Bone marrow (tissue), 2 donors: Measurements from ENCODE around the gene ENOSF1.
"Not testable (repeated sequence)": the region's sequence is repeated elsewhere in the genome, so short reads cannot be mapped to it uniquely, and the experiment has no call there.

Source experiments
- DNase-seq, 2 donors: peaks; one replicate each; lab custom pipeline; 2025; lab: John Stamatoyannopoulos, UW

Gene ENOSF1

GRCh38 chr18:712401-713134 lies at the start of gene ENOSF1:
ENOSF1 (minus strand) TSS chr18:712630; CDS start chr18:712587, 43 bp downstream.
- peak; percentile 41 to 59 for DNase-seq

GRCh38 chr18:759864-760263 lies 47.4 kb upstream of the ENOSF1 start:
- DNase-seq = not testable (repeated sequence)

GRCh38 chr18:755506-755905 lies 43.1 kb upstream of the ENOSF1 start:
- no peak for DNase-seq

GRCh38 chr18:754656-755055 lies 42.2 kb upstream of the ENOSF1 start:
- DNase-seq = no peak

GRCh38 chr18:750456-750855 lies 38.0 kb upstream of the ENOSF1 start:
- DNase-seq = no peak

- no peak for DNase-seq
These were observed 32.6 kb upstream of the ENOSF1 start for GRCh38 chr18:744832-745597.

- DNase-seq = peak in 1 of 2 donors; percentile 39
These were observed 29.6 kb upstream of the ENOSF1 start for GRCh38 chr18:741931-742512.

- DNase-seq = no peak
These were observed 19.9 kb upstream of the ENOSF1 start for GRCh38 chr18:732371-732770.

GRCh38 chr18:731185-731584 lies 18.8 kb upstream of the ENOSF1 start:
- no peak for DNase-seq

- no peak for DNase-seq
These were observed 18.3 kb upstream of the ENOSF1 start for GRCh38 chr18:730692-731091.

- not testable (repeated sequence) for DNase-seq
These were observed 17.7 kb upstream of the ENOSF1 start for GRCh38 chr18:730120-730519.

GRCh38 chr18:725646-726045 lies 13.2 kb upstream of the ENOSF1 start:
- DNase-seq = no peak

- no peak for DNase-seq
These were observed 11.2 kb upstream of the ENOSF1 start for GRCh38 chr18:723541-724080.

GRCh38 chr18:717003-717402 lies 4.6 kb upstream of the ENOSF1 start:
- no peak for DNase-seq

- DNase-seq = no peak
These were observed 3.2 kb upstream of the ENOSF1 start for GRCh38 chr18:715626-716025.

GRCh38 chr18:713135-713490 lies 683 bp upstream of the ENOSF1 start:
- DNase-seq = no peak

GRCh38 chr18:711657-712400 lies 601 bp downstream of the ENOSF1 start:
- peak; percentile 28 to 47 for DNase-seq

GRCh38 chr18:711310-711656 lies 1.1 kb downstream of the ENOSF1 start:
- DNase-seq = peak in 1 of 2 donors; percentile 47

GRCh38 chr18:710418-711300 lies 1.8 kb downstream of the ENOSF1 start:
- DNase-seq = no peak

GRCh38 chr18:709771-710170 lies 2.7 kb downstream of the ENOSF1 start:
- DNase-seq = no peak

- no peak for DNase-seq
These were observed 4.3 kb downstream of the ENOSF1 start for GRCh38 chr18:708096-708495.
